ENCODE results near the gene ZNF418. TPM values are rescaled to one million over a fixed set of nuclear protein-coding genes. Genes with fewer than 3 reads are reported as not detected.
A peak's percentile ranks its signal among the peaks of the same experiment; 100 is the strongest.
"Not testable (repeated sequence)": the region's sequence is repeated elsewhere in the genome, so short reads cannot be mapped to it uniquely, and the experiment has no call there.

Gene ZNF418
- total RNA-seq, 2 donors from 2014 or later = 3.6 to 9.0 TPM

- intact Hi-C loops (cut with DNase I); H3K36me3 ChIP-seq: not testable (repeated sequence)
Measured at GRCh38 chr19:57916168-57916995, 18.8 kb downstream of the ZNF418 start, which contains the start of gene ZNF417. TSS of gene ZNF417 (minus strand) at chr19:57916592. CDS start at chr19:57916411, 181 bp downstream.

GRCh38 chr19:57914531-57914930 is 20.7 kb downstream of the ZNF418 start:
- intact Hi-C loops (cut with DNase I) = no loop called here
- Histone ChIP-seq H3K4me3 (no peak overlapping the region), H3K27ac (no peak overlapping the region), H3K9me3 (no peaks in the 10 kb centered on the region), H3K27me3 (replicated peaks; ENCODE audit: insufficient read depth) (no peaks in the 10 kb centered on the region), H3K4me1 (replicated peaks) (no peaks in the 10 kb centered on the region), H3K36me3 (peaks cover 6 to 7% of the 10 kb centered on the region in 2 donors)
- DNase-seq (ENCODE audit: low spot score) = no peak
- WGBS = 86% methylated on average over 3 of the region's 3 CpGs
- TF ChIP-seq, protein P1, sequence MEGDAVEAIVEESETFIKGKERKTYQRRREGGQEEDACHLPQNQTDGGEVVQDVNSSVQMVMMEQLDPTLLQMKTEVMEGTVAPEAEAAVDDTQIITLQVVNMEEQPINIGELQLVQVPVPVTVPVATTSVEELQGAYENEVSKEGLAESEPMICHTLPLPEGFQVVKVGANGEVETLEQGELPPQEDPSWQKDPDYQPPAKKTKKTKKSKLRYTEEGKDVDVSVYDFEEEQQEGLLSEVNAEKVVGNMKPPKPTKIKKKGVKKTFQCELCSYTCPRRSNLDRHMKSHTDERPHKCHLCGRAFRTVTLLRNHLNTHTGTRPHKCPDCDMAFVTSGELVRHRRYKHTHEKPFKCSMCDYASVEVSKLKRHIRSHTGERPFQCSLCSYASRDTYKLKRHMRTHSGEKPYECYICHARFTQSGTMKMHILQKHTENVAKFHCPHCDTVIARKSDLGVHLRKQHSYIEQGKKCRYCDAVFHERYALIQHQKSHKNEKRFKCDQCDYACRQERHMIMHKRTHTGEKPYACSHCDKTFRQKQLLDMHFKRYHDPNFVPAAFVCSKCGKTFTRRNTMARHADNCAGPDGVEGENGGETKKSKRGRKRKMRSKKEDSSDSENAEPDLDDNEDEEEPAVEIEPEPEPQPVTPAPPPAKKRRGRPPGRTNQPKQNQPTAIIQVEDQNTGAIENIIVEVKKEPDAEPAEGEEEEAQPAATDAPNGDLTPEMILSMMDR (IDR thresholded peaks at IDR 0.05) = no peak
- TF ChIP-seq POLR2AphosphoS5 (IDR thresholded peaks at IDR 0.05) = no peak
- no peak for TF ChIP-seq POLR2A (IDR thresholded peaks at IDR 0.05)

More at GRCh38 chr19:57916168-57916995, 18.8 kb downstream of the ZNF418 start, which contains the start of gene ZNF417:
- H3K27me3 ChIP-seq (replicated peaks; ENCODE audit: insufficient read depth); H3K4me1 ChIP-seq (replicated peaks); H3K9me3 ChIP-seq: not testable (repeated sequence)
- TF ChIP-seq, protein P1 (IDR thresholded peaks at IDR 0.05) = peak in 2 of 4 experiments; percentile 35 to 51
- TF ChIP-seq POLR2AphosphoS5 (IDR thresholded peaks at IDR 0.05) = peak; percentile 96
- peak; percentile 36 for TF ChIP-seq POLR2A (IDR thresholded peaks at IDR 0.05)
- under 1% methylated on average over 51 of the region's 51 CpGs for whole genome bisulfite sequencing
- Histone ChIP-seq H3K4me3 (peak within 1 kb of the TSS; percentile 74 to 92), H3K27ac (peak within 1 kb of the TSS; percentile 63 to 75)
- DNase-seq (ENCODE audit: low spot score) = peak; percentile 89

GRCh38 chr19:57907394-57907793 is 27.8 kb downstream of the ZNF418 start:
- H3K36me3 ChIP-seq = peaks cover 6 to 7% of the 10 kb centered on the region in 2 donors
- no peak for DNase-seq (ENCODE audit: low spot score)
- H3K27me3 ChIP-seq (replicated peaks; ENCODE audit: insufficient read depth) = no peaks in the 10 kb centered on the region
- WGBS = 85% methylated on average over 3 of the region's 3 CpGs
- no peaks in the 10 kb centered on the region for H3K4me1 ChIP-seq (replicated peaks)
- TF ChIP-seq, protein P1 (IDR thresholded peaks at IDR 0.05) = no peak
- TF ChIP-seq POLR2A (IDR thresholded peaks at IDR 0.05) (no peak), POLR2AphosphoS5 (IDR thresholded peaks at IDR 0.05) (no peak)
- H3K27ac ChIP-seq = no peak overlapping the region
- no peak overlapping the region for H3K4me3 ChIP-seq
- no peaks in the 10 kb centered on the region for H3K9me3 ChIP-seq
- intact Hi-C loops (cut with DNase I) = no loop called here

DNA sequence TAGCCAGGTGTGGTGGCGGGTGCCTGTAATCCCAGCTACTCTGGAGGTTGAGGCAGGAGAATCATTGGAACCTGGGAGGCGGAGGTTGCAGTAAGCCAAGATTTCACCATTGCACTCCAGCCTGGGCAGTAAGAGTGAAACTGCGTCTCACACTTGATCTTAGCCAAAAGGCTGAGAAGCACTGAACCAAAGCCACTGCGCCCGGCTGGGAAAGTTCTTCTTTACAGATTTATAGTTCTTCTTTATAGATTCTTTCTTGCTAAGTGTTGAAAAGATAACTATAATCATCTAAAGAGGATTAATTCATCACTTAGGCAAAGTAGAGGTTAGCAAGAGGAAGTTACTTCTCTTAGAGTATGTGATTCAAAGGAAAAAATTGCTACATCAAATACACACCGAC is 29.9 kb downstream of the ZNF418 start:
- H3K4me3 ChIP-seq = no peak overlapping the region
- no peak for DNase-seq (ENCODE audit: low spot score)
- no peaks in the 10 kb centered on the region for H3K4me1 ChIP-seq (replicated peaks)
- WGBS = 86% methylated on average over 6 of the region's 6 CpGs
- no peaks in the 10 kb centered on the region for H3K27me3 ChIP-seq (replicated peaks; ENCODE audit: insufficient read depth)
- TF ChIP-seq, protein P1 (IDR thresholded peaks at IDR 0.05) = no peak
- TF ChIP-seq POLR2AphosphoS5 (IDR thresholded peaks at IDR 0.05) (no peak), POLR2A (IDR thresholded peaks at IDR 0.05) (no peak)
- intact Hi-C loops (cut with DNase I) = no loop called here
- no peaks in the 10 kb centered on the region for H3K9me3 ChIP-seq
- peaks cover 2 to 4% of the 10 kb centered on the region in 2 donors for H3K36me3 ChIP-seq
- H3K27ac ChIP-seq = no peak overlapping the region
